Activated CD8-positive, alpha-beta memory T cell treated with anti-CD3 and anti-CD28 coated beads for 24 hours (primary cell): ENCODE results near the gene PCDHA9.

Experiments
- DNase-seq: peaks from one replicate; pipeline ENCODE4 v3.0.0-alpha.2; 2020

PCDHA9 gene

DNA sequence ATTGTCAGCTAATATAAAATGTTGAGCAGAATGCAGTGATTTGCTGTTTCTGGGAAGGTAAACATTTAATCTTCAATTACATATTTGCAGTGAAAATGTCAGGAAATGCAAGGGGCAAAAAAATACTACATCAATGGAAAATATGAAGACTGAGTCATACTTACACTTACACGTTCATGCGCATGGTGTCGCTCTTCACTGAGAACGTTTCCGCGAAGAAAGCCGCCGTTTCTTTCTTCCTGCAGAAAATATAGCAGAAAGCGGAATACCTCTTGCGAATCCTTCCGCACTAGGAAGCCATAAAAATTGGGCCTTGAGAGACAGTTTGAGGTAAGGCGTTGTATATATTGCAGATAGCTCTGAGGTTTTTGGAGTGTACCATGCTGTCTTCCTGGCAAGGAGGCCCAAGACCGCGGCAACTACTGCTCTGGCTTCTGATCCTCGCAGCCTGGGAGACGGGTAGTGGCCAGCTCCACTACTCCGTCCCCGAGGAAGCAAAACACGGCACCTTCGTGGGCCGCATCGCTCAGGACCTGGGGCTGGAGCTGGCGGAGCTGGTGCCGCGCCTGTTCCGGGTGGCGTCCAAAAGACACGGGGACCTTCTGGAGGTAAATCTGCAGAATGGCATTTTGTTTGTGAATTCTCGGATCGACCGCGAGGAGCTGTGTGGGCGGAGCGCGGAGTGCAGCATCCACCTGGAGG, 33.9 kb downstream of the PCDHA9 start, which contains the start of gene PCDHA13:
PCDHA13 (plus strand) TSS at position 236 of the 702 bp plus-strand sequence; CDS start at position 381, 145 bp downstream.
- DNase-seq = no peak

DNA sequence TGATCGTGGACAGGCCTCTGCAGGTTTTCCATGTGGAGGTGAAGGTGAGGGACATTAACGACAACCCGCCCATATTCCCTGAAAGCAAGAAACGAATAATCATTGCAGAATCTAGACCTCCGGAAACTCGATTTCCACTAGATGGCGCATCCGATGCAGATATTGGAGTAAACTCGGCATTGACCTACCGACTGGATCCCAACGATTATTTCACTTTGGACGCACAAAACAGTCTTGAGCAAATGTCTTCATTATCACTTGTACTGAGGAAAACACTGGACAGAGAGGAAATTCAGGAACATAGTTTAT, 34.4 kb downstream of the PCDHA9 start:
- no peak for DNase-seq

DNA sequence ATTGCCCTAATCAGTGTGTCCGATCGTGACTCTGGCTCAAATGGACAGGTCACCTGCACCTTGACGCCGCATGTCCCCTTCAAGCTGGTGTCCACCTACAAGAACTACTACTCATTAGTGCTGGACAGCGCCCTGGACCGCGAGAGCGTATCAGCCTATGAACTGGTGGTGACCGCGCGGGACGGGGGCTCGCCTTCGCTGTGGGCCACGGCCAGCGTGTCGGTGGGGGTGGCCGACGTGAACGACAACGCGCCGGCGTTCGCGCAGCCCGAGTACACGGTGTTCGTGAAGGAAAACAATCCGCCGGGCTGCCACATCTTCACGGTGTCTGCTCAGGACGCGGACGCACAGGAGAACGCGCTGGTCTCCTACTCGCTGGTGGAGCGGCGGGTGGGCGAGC, 35.2 kb downstream of the PCDHA9 start:
- no peak for DNase-seq

DNA sequence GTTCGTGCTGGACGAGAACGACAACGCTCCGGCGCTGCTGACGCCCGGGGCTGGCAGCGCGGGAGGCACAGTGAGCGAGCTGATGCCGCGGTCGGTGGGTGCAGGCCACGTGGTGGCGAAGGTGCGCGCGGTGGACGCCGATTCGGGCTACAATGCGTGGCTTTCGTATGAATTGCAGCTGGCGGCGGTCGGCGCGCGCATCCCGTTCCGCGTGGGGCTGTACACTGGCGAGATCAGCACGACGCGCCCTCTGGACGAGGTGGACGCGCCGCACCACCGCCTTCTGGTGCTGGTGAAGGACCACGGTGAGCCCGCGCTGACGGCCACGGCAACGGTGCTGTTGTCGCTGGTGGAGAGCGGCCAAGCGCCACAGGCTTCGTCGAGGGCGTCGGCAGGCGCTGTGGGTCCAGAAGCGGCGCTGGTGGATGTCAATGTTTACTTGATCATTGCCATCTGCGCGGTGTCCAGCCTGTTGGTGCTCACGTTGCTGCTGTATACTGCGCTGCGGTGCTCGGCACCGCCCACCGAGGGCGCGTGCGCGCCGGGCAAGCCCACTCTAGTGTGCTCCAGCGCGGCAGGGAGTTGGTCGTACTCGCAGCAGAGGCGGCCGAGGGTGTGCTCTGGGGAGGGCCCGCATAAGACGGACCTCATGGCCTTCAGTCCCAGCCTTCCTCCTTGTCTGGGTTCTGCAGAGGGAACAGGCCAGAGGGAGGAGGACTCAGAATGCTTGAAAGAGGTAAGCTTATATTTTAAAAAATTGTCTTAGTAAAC, 35.9 kb downstream of the PCDHA9 start:
- DNase-seq = no peak
